DMS 273 (cell line): ENCODE measurements around the gene TRIM62.

Experiments used
- DNase-seq: peaks from one replicate; lab custom pipeline; 2025; ENCODE audit not compliant: unreplicated experiment; lab: John Stamatoyannopoulos, UW

The TRIM62 gene

GRCh38 chr1:33162141-33162540 lies 19.7 kb downstream of the TRIM62 start:
- DNase-seq: no peak

- DNase-seq: peak; percentile 33
Measured at GRCh38 chr1:33161061-33161681, 20.7 kb downstream of the TRIM62 start.

- DNase-seq: no peak
Measured at GRCh38 chr1:33159577-33159976, 22.3 kb downstream of the TRIM62 start.

GRCh38 chr1:33158366-33158765 lies 23.5 kb downstream of the TRIM62 start:
- no peak for DNase-seq

- no peak for DNase-seq
Measured at GRCh38 chr1:33157131-33157530, 24.7 kb downstream of the TRIM62 start.

GRCh38 chr1:33155877-33156538 lies 25.8 kb downstream of the TRIM62 start:
- DNase-seq: peak; percentile 63

- DNase-seq: no peak
Measured at GRCh38 chr1:33153650-33154049, 28.2 kb downstream of the TRIM62 start.

GRCh38 chr1:33152685-33153432 lies 29.0 kb downstream of the TRIM62 start:
- DNase-seq: peak; percentile 99

- DNase-seq: no peak
Measured at GRCh38 chr1:33151116-33151515, 30.7 kb downstream of the TRIM62 start.

GRCh38 chr1:33150522-33150921 lies 31.3 kb downstream of the TRIM62 start:
- no peak for DNase-seq

- no peak for DNase-seq
Measured at GRCh38 chr1:33149453-33150190, 32.2 kb downstream of the TRIM62 start.

- DNase-seq: no peak
Measured at GRCh38 chr1:33148615-33149014, 33.2 kb downstream of the TRIM62 start.

GRCh38 chr1:33147997-33148314 lies 33.9 kb downstream of the TRIM62 start:
- peak; percentile 55 for DNase-seq

GRCh38 chr1:33147275-33147996 lies 34.4 kb downstream of the TRIM62 start:
- no peak for DNase-seq

- no peak for DNase-seq
Measured at GRCh38 chr1:33146003-33146402, 35.8 kb downstream of the TRIM62 start.

- DNase-seq: no peak
Measured at GRCh38 chr1:33143698-33144097, 38.1 kb downstream of the TRIM62 start.

- DNase-seq: no peak
Measured at GRCh38 chr1:33143176-33143575, 38.7 kb downstream of the TRIM62 start.

GRCh38 chr1:33142483-33143064 lies 39.3 kb downstream of the TRIM62 start:
- no peak for DNase-seq

- DNase-seq: no peak
Measured at GRCh38 chr1:33141781-33142180, 40.1 kb downstream of the TRIM62 start.

GRCh38 chr1:33141216-33141615 lies 40.6 kb downstream of the TRIM62 start:
- DNase-seq: no peak
